Measurements from ENCODE around the gene NUP93.

GRCh38 chr16:56776562-56776961 lies 46.6 kb downstream of the NUP93 start:
- TF ChIP-seq, protein P1, sequence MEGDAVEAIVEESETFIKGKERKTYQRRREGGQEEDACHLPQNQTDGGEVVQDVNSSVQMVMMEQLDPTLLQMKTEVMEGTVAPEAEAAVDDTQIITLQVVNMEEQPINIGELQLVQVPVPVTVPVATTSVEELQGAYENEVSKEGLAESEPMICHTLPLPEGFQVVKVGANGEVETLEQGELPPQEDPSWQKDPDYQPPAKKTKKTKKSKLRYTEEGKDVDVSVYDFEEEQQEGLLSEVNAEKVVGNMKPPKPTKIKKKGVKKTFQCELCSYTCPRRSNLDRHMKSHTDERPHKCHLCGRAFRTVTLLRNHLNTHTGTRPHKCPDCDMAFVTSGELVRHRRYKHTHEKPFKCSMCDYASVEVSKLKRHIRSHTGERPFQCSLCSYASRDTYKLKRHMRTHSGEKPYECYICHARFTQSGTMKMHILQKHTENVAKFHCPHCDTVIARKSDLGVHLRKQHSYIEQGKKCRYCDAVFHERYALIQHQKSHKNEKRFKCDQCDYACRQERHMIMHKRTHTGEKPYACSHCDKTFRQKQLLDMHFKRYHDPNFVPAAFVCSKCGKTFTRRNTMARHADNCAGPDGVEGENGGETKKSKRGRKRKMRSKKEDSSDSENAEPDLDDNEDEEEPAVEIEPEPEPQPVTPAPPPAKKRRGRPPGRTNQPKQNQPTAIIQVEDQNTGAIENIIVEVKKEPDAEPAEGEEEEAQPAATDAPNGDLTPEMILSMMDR (IDR thresholded peaks at IDR 0.05; ENCODE audit: borderline replicate concordance, extremely low read depth, low read length, poor library complexity, severe bottlenecking) = no peak
- TF ChIP-seq EZH2 (IDR thresholded peaks at IDR 0.05; ENCODE audit: borderline replicate concordance, low read depth, low read length, severe bottlenecking) = no peak

All from DND-41 (cell line).